NCI-H226 (cell line): ENCODE results near the gene HOXA4.

Experiments
- DNase-seq: peaks from one replicate; pipeline ENCODE4 v3.0.0-alpha.2; 2015

HOXA4 gene

DNA sequence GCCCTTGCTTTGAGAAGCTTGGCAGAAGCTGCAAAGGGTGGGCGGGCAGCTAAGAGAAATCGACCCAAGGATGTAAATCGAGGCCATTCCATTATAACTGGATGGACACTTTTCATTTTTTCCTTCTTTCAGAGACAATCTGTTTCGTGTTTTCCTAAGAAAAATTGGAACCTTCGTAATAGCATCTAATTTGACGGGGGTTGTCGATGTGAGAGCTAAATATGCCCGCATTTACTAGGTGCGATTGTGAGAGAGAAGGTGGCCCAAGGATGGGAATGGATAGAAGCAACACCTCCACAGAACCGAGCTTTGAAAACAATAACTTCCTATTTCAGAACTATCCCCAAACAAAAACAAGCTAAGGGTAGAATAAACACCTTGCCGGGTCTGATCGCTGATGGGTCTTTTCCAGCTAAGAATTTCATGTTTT, 848 bp upstream of the HOXA4 start:
- no peak for DNase-seq

DNA sequence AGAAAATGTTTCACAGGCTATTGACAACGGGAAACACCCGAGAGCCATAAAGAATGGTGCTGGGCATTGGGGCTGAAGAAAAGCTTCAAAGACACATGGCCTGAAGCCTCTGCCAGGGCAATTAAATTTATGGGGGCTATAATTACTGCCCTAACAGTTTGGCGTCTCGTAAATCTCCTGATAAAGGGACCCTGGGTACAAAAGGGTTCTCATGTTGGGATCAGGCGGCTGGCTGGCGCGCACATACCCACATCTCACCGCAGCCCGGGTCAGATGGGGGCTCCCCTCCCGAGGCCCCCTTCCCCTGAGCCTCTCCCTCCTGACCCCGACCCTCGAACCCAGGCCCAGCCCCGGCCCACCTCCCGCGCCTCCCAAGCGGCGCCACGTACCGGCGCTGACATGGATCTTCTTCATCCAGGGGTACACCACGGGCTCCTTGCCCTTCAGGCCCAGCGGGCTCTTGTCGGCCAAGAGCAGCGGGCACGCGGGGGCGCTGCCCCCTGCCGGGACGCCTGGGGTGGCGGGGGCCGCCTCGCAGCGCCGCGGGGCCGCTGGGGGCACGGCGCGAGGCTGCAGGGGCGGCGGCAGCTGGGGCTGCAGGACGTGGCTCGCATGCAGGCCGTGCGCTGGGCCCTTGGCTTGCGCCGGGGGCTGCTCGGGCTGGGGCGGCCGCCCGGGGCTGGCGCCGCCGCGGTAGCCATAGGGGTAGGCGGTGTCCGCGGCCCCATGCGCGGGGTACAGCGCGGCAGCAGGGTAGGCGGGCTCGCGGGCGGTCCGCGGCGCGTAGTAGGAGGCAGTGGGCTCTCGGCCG, 623 bp downstream of the HOXA4 start:
- peak; percentile 55 for DNase-seq

DNA sequence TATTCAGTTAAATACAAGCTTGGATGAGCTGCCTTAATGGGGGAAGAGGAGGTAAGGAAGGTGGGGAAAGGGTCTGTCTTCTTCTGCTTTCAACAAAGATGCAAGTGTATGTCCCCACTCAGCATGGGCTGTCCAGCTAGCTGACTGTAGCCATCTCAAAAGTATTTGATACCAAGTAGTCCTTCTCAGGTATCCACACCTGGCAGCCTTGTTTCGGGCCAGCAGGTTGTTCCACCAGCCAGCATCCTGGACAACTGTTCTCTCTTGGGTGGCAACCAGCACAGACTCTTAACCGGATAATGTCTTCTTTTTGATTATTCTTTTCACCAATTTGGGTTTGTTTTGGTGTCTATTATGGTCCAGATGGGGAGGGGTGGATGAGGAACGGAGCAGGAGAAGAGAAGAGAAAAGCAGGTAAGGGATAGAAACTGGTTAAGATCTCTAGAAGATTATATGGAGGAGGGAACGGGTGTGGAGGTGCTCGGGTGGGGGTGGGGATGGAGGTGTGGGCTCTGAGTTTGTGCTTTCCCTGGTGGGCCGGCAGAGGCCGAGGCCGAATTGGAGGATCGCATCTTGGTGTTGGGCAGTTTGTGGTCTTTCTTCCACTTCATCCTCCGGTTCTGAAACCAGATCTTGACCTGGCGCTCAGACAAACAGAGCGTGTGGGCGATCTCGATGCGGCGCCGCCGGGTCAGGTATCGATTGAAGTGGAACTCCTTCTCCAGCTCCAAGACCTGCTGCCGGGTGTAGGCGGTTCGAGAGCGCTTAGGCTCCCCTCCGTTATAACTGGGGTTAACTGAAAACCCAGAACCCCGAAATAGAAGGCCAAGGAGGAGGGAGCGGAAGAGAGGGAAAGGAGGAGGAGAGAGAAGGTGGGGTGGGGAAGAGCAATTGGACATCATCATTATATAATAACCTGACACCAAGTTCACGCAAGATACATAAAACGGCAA, 1.5 kb downstream of the HOXA4 start:
- DNase-seq: no peak

DNA sequence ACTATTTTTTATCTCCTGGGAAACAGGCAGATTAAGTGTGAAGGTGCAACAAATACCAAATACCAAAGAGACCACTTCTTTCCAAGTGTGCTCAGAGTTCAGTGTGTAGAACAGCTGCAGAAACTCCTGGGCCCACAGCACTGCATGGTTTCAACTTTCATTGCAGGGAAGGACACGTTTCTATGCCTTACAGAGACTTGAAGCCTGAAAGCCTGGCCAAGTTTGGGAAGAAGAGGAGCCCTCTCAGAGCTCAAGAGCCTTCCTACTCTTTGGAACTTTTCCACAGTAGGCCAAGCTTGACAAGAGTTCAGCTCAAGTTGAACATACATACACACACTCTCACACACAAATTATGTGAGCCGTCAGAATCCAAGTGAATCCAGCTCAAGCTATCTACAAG, 2.5 kb downstream of the HOXA4 start:
- DNase-seq: no peak

DNA sequence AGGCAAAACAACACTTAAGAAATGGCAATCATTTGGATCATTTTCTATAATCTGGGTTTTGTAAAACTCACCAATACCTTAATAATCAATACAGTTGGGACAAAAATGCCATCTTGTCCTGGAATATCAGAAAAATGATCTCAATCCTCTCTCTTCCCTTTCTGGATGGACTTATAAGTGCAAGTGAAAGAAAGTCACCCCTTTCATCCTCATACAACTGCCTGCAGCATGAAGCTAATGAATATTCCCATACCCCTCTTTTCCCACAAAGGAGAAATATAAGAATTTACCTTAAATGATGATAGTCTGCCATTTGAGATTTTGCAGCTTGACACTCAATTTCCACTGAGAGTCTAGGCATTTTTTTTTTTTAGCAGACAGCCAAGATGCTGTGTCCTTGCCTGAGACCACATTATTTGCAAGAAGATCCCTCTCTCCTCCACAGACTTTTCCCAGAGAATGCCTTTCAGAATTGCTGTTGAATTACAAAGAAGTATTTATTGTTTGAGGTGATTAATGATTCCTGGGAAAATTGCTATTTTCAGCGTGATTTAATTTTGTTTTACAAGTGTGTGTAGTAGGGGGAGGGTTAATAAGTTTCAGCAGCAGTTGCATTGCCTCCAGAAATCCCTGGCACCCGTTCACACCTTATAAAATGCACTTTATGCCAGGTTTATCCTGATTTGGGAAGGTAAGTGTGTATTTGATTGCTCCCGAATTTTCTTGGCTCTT, 3.8 kb downstream of the HOXA4 start:
- DNase-seq: no peak

DNA sequence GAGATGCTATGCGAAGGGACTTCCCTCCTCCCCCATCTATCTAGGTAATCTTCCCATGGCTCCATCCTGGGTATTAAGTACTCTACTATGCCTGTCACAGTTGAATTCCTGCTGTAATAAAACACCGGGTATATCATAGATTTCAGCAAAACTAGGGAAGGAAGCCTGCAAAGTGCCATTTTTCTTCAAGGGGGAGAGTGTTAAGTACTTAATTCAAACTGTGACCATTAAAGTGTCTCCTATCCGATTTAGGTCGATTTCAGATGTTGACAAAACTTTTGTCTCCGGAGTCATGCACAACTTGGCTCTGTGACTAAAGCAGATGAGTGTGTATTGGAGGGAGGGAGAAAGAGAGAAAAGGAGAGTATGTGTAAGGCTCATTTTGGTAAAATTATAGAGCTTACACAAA, 4.6 kb downstream of the HOXA4 start:
- no peak for DNase-seq

DNA sequence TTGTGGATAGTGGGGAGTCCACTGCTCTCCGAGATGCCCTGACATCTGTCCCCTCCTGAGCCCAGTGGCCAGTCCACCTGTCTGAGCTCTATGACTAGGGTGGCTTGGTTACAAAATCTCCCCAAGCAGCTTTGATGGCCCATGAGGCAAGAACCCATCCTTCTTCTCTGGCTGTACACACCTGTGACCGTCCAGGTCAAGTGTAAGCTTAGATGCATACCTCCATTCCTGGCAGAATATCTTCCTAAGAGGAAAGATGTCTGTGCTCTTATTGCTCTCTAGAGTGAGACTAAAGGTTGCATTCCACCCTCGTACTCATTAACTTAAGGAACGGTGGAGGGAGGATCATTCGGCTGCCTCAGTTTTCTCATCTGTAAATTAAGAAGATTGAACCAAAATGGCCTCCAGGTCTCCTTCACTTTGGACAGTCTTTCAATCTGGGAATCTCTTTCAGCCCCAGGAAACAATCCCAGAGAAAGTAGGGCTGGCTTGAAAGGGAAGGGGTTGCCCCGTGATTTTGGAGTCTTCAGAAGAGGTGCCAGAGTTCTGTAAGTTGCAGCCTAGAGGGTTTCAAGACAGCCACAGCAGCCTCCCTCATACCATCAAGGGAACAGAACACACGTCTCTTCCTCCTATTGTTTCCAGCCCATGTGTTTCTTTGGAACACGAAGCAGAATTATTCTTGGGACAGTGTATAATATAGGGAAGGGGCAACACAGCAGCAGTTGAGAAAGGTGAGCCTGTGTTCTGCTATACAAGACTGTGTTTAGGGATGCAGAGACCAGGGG, 5.5 kb downstream of the HOXA4 start:
- no peak for DNase-seq

DNA sequence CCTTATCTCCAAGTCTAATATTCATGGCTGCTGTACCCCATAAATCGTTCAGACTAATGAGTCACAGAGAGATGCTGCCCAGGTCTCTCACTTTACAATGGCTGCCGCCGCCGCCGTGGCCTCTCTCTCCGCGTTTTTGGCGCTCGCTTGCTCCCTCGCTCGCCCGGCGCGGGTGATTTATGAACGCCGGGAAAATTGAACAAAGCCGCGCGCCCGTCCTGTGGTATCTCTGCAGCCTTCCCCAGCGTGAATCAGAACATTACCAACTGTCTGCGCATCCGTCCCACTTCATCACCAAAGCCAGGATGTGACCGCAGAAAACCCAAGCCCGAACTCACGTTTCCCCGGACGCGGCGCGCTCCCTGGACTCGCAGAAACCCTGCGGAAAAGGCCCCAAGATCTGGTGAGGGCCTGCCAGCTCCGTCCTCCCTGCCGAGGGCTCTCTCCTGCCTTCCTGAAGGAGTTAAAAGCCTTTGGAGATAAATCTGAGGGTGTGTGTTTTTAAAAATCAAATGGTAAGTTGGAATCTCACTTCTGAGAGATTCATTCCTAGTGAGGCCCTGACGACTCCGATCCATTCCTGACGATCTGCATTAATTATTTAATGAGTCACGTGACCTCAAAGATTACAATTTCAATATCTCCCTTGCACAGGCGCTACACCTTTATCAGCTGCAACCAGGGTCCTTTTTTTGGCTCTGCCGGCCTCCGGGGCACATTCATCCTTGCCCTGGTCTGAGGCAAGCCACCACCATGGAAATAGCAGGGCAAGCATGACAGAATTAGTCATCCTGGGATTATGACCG, 6.3 kb downstream of the HOXA4 start:
- DNase-seq: no peak

DNA sequence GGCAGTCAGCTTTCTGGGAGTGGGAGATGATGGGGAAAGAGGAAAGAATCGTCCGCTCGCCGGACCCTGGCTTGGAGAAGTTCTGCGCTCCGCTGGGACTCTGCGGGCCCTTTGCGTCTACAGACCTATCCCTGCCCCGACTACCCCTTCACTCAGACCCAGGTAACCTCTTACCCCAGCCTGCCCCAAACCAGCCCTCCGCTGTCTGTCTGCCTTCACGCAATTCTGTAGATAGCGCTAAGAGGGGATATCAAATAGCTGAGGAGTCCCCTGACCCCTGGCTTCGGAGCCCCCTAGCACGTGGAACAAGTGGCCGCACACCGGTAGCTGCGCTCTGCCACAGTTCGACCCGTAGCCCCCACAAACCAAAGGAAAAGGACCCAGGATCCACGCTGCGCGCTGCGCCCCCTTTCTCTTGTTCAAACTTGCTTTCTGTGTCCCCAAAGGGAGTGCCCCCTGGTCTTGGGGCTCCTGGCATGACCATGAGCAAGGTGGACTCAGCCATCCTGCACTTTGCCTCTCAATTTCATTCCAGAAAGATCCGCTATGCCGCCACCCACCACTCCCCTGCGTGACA, 7.0 kb downstream of the HOXA4 start:
- DNase-seq: no peak

DNA sequence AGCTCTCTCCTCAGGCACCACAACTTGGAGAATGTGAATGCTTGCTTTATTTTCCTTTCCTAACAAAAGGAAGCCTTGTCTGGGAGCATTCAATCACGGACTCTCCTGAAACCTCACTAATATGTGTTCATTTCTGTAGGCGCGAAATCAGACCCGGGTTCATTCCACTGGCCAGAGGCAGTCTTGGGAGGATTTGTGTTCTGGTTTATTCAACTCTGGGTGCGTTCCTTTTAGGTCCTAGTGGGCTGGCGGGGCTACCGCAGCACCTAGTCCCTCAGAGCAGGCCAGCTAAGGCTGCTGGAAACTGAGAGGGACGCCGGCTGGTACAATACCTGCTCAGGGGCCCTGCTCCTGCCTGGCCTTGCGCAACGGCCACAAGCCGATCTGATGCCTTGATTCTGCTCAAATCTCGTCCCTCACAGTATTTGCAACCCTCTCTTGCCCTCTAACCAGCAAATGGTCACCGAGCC, 7.5 kb downstream of the HOXA4 start:
- DNase-seq: no peak

DNA sequence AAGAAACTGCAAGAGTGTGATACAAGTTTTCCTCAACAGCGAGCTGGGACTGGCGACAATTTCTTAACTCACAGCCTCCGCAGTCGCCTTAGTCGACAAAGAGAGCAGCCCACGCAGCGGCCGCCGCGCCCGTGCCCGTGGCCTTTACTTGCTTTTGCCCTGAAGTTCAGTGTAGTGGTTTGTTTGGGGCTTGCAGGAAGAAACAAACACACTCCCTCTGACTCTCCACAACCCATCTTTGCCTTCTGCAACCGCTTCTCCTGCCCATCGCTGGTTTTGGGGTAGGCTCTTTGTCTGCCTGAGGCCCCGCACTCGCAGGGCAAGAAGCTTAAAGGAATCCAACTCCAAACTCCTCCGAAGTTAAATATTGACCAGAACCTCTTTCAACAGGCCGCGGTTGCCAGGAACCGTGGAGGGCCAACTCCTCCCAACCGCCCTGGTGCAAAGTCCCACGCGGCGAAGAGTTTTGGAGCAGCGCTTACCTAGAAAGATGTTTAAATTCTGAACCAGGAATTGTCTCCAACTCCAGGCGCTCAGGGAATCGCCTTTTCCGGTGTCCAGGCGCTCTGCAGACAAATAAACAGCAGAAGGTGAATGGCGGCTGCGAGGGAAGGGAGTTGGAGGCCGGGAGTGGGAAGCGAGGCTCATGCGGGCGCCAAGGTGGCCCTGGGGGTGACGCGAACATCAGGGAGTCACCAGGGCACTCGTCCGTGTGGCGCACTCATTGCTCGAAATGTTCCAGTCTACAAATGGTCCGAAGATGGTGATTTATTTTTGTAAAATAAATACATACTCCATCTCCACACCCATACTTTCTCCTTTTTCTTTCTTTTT, 8.3 kb downstream of the HOXA4 start:
- no peak for DNase-seq

DNA sequence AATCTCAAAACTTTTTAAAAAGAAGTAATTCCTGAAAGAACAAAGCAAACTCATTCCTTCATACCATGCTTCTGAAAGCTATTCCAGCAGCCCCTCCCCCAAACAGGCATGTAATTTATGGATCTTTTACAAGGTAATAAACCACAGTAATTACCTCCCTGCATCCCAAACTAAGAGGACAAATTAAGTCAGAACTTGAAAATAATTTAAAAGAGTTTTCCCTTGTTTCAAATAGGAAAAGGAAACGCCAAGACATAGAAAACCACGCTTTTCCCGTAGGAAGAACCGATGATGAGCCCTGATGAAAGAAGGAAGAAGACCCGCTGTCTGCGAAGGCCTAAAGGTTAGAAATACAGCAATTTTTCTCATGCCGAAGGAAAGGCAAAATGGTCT, 8.9 kb downstream of the HOXA4 start:
- no peak for DNase-seq

DNA sequence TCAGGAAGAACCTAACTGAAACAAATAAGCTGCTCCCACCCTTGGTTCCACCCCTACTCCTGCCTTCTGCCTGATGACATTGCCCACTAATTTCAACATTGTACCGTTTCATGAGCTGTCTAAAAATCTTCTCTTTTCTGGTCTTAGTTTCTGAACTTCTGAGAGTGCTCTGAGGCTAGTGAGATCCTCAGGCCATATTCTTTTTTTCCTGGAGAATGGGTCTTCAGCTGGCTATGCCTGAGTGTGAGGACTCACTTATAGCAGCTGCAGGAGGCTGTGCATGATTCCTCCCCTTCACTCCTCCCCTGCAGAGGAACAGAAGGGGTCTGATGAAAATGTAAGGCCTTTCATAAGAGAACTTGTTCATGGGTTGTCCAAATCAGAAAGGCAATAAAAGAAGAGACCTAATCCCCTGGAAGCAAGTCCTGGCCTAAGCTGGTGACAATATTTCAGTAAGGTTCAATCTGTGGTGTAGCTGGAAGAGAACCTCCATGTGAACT, 11.1 kb downstream of the HOXA4 start:
- no peak for DNase-seq

DNA sequence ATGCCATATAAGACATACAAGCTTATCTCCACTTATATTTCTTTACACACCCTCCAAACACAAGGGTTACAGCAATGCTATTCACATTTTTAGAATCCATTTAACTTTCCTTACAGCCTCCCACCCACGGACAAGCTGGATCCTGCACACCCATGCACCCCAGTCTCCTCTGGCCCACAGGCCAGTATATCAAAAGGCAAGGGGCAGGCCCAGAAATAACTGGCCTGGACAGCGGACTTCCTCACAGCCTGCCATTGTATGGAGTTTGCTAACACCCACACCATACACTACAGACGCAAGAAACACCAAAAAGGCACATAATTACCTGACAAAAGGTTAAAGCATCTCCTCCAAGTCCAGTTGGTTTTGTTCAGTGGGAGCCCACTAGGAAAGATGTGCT, 12.0 kb downstream of the HOXA4 start:
- DNase-seq: no peak

DNA sequence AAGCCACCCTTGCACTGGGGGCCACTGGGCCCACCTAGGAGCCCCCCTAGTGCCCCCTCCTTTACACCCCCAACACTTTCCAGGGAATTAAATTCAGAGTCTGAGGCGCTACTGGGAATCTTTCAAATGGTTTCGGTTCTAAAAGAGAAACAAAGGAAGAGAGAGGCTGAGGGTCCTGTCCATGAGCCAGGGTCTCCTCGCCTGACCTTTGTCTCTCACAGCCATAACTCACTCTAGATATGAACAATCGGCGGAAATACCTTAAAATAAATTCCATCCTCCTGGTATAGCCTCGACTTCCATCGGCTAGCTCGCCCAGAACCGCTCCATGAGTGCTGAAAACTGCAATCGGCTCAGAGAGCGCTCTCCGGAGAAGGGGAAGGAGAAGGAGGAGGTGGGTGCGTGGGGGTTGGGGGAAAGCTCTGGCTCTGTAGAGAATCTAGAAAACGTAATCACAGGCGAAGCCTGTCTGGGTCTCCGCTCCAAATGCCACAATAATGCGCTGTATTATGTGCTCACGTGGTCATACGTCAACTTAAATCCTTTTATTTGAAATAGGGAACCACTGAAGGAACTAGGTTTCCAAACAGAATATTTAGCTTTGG, 12.6 kb downstream of the HOXA4 start:
- DNase-seq: no peak

DNA sequence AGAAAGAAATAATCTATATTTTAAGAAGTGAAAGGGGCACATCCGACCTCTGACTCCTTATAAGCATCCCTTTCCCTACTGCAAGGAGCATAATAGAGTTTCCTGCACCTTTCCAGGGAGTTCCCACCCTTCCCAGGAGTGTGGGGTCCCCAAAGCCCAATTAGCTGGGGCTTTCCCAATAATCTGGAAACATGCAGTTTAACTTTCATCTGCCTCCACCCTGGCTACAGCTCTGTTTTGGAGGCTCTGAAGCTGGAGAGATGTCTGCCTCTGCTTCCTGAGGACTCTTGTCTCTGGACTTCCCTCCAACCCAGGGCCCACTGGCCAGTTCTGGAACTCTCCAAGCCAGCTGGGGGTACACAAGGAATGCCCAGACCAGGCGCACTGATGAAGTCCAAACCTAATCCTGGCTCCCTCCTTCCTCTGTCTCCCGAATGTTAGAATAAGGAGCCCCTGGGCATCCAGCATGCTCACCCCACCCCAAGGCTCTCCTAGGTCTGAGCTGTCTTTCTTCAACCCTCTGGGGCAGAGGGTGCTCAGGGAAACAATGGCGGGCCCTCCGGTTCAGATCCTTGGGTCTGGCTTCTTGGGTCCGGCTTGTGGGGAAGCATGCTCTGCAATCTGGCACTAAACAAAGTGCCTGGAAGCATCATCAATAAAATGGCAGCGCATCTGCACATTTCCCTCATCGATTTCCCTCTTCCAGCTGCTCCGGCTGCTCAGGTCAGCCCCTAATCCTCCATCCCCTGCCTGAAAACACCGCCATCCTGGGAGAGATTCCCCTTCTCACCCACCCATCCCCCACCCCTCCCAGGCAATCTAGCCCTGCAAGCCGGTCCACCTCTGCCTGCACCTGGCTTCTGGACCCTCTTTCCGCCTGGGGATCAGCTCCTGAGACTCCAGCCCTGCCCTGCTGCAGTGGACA, 13.3 kb downstream of the HOXA4 start:
- DNase-seq: no peak

DNA sequence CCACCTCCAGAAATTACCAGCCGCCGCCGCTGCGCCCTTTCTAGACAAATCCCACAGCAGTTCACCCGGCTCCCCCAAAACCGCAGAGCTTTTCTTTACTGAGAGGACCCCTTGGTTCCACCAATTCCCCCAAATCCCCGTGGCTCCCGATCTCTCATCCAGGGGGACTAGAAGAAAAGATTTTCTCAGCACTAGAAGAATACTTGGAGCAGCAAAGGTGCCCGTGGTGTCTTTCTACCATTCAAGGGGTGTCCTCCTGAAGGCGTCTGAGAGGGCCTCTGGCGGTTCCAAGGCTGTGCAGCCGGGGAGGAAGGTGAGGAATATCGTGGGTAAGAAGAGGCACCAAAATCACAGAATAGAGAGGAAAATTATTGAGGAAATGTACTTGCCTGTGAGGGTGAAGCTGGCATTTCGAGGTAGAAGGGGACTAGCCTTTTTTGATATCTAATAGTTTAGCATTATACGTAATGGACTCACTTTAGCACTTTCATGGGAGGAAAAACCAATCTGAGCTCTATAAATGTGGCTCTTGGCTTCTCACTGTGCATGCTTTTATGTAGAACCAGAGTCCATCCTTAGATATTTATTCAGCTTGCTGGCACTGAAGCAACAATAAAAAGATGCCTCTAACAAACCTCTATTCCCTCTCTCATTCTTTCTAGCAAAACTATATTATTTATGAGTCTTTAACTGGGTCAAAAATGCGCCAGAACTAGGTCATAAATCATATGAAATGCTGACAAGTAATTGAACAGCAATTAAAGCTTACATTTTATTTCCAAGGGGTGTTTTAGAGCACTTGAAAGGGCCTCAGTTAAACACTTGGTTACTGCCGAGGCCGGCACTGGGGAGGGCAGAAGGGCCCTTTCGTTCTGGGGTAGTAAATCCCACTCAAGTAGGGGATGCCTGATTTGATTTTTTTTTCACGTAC, 14.3 kb downstream of the HOXA4 start:
- DNase-seq: no peak
